Body of pancreas (tissue), 4 donors: ENCODE data around the gene KIF16B. TPM values are rescaled to one million over a fixed set of nuclear protein-coding genes. Genes with fewer than 3 reads are reported as not detected.
A peak's percentile ranks its signal among the peaks of the same experiment; 100 is the strongest.

Experiments
- ATAC-seq: fragments of 150-250 bp; one replicate; pipeline ENCODE4 v1.9.1; 2016
- DNase-seq, 4 donors: peaks; one replicate each; pipeline ENCODE4 v3.0.0-alpha.2; 2019
- H3K27ac ChIP-seq, 4 donors: fragments of 200-600 bp; sonication (generic); 1 replicate in 3 of 4; 2 replicates in 1 of 4; pipeline versions ENCODE4 v1.5.1 to v1.6.1; 2016 to 2019; ENCODE audit warnings: mild to moderate bottlenecking in 1 of 4, mixed read lengths in 1 of 4, moderate library complexity in 1 of 4
- H3K27me3 ChIP-seq, 2 donors: fragments of 200-600 bp; sonication (generic); one replicate each; pipeline ENCODE4 v1.6.0; 2016; ENCODE audit warnings: mild to moderate bottlenecking in 1 of 2
- H3K36me3 ChIP-seq, 2 donors: fragments of 200-600 bp; sonication (generic); replicated peaks in 1 of 2; 2 replicates each; pipeline ENCODE4 v1.5.1; 2016; ENCODE audit warnings: low read depth in 2 of 2; ENCODE audit not compliant: insufficient read depth in 1 of 2
- H3K4me1 ChIP-seq: fragments of 200-600 bp; sonication (generic); one replicate; pipeline ENCODE4 v1.6.0; 2016
- H3K4me3 ChIP-seq, 2 donors: fragments of 200-600 bp; sonication (generic); 1 replicate in 1 of 2; 2 replicates in 1 of 2; pipeline ENCODE4 v1.5.1; 2016 to 2019
- H3K9me3 ChIP-seq, 3 donors: fragments of 200-600 bp; sonication (generic); 1 replicate in 2 of 3; 2 replicates in 1 of 3; pipeline ENCODE4 v1.5.1; 2016
- POLR2A ChIP-seq, 3 donors: fragments of 450-650 bp; IDR thresholded peaks; one replicate each; pipeline ENCODE4 v1.6.1; 2016; ENCODE audit warnings: antibody characterized with exemption in 3 of 3, mild to moderate bottlenecking in 2 of 3
- WGBS, 2 donors: methylation state at CpG; one replicate each; pipeline ENCODE4 v1.1.5; 2017; 5-methylcytosine and 5-hydroxymethylcytosine counted together
- intact Hi-C: fragments of 100-400 bp; cut with DNase I; formaldehyde crosslinking; loops from one replicate; pipeline ENCODE4 v1.15.1; 2023
- total RNA-seq, 2 donors: library from RNA; depleted of rRNA; stranded (reverse); fragments of >200 nt; gene quantifications; one replicate each; pipeline ENCODE4 v1.1.0, GENCODE V29; 2016
- TF ChIP-seq, protein P1 (sequence below), 7 experiments: fragments of 450-650 bp in 4 of 7; fragments of 200-600 bp in 3 of 7; sonication (generic) in 3 of 7; IDR thresholded peaks; one replicate each; pipeline ENCODE4 v1.5.1; 2016 to 2019; ENCODE audit warnings: antibody characterized with exemption in 7 of 7

The KIF16B gene
- total RNA-seq, 2 donors from 2014 or later, result 13.7 to 55.0 TPM

DNA sequence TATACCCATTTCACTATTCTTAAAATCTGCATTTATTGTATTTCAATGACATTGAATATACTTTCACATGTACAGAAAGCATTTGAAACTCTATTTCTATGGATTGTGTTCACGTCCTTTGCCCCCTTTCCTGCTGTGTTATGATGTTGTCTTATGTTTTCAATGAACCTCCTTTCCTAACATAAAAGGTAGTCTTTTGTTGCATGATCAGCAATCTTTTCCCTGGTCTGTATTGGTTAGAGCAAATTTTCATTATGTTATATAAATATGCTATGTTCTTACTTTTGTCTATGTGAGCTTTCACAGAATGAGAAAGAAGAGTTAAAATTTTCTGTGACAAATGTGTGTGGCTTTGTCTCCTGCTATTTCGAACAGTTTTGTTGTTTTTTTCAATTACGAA, 73.1 kb downstream of the KIF16B start:
- no peak for TF ChIP-seq POLR2A (IDR thresholded peaks at IDR 0.05)
- no peaks in the 10 kb centered on the region for H3K4me1 ChIP-seq
- DNase-seq, result no peak
- WGBS, 2 donors, result 78 to 83% methylated on average over 3 of the region's 3 CpGs
- no peak overlapping the region for H3K27ac ChIP-seq
- no peak for ATAC-seq
- H3K9me3 ChIP-seq, result no peaks in the 10 kb centered on the region
- no peaks in the 10 kb centered on the region for H3K36me3 ChIP-seq
- intact Hi-C loops, result no loop called here
- H3K27me3 ChIP-seq, result no peaks in the 10 kb centered on the region
- H3K4me3 ChIP-seq, result no peak overlapping the region

DNA sequence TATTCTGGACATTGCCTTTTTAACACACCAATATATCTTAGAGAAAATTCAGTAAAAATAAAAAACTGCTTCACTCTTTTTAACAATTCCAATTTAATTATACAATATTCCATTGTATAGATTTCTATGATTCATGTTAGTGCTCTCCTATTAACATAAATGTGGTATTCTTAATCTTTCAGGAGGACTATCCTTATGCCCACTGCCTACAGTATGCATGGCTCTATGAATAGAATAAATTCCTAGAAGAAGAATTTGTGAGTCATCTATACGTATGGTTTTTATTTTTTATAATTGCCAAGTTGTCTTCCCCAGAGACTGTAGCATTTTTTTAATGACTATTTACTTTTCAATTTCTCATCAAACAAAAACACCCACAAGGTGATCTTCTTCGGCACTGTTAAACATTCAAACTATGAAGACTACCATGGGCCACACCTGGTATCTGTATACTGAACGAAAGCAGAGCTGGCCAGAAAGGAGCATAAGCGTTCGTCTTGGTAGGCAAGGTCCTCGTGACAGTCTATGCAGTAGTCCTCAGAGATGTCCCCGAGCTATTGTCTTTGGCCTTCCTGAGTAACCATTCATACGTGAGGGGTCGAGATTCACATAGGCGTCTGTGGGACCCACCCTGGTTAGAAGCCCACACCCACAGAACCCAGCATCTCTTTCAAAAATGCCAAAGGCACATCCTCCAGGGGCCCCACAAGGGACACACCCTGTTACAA, 74.6 kb downstream of the KIF16B start:
- ATAC-seq, result no peak
- H3K27ac ChIP-seq, result no peak overlapping the region
- WGBS, 2 donors, result 89 to 92% methylated on average over 10 of the region's 10 CpGs
- DNase-seq, result no peak
- intact Hi-C loops, result no loop called here
- no peaks in the 10 kb centered on the region for H3K36me3 ChIP-seq
- H3K4me1 ChIP-seq, result no peaks in the 10 kb centered on the region
- no peaks in the 10 kb centered on the region for H3K27me3 ChIP-seq
- TF ChIP-seq, protein P1, sequence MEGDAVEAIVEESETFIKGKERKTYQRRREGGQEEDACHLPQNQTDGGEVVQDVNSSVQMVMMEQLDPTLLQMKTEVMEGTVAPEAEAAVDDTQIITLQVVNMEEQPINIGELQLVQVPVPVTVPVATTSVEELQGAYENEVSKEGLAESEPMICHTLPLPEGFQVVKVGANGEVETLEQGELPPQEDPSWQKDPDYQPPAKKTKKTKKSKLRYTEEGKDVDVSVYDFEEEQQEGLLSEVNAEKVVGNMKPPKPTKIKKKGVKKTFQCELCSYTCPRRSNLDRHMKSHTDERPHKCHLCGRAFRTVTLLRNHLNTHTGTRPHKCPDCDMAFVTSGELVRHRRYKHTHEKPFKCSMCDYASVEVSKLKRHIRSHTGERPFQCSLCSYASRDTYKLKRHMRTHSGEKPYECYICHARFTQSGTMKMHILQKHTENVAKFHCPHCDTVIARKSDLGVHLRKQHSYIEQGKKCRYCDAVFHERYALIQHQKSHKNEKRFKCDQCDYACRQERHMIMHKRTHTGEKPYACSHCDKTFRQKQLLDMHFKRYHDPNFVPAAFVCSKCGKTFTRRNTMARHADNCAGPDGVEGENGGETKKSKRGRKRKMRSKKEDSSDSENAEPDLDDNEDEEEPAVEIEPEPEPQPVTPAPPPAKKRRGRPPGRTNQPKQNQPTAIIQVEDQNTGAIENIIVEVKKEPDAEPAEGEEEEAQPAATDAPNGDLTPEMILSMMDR (IDR thresholded peaks at IDR 0.05), result no peak
- no peak for TF ChIP-seq POLR2A (IDR thresholded peaks at IDR 0.05)
- H3K9me3 ChIP-seq, result no peaks in the 10 kb centered on the region
- no peak overlapping the region for H3K4me3 ChIP-seq

DNA sequence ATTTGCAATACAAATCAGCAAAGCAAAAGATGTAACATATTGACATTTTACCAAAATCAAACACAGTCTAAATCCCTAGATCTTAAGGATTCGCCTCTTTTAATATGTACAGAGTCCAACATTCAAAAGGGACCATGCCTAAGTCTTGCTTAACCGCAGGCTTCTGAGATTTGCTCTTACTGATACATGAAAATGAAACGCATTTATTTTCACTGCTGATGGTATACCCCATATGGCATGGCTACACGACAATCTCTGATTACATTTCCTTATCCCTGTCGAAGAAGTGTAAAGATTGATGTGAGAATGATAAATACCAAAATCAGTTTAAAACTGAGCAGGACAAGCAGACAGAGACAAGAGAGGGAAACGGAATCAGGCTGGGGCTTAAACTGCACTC, 75.4 kb downstream of the KIF16B start:
- 88% methylated on average over 6 of the region's 6 CpGs for WGBS, 2 donors
- H3K27ac ChIP-seq, result no peak overlapping the region
- no peaks in the 10 kb centered on the region for H3K9me3 ChIP-seq
- no peaks in the 10 kb centered on the region for H3K36me3 ChIP-seq
- intact Hi-C loops, result no loop called here
- ATAC-seq (no peak), DNase-seq (no peak)
- H3K4me1 ChIP-seq, result no peaks in the 10 kb centered on the region
- TF ChIP-seq, protein P1 (IDR thresholded peaks at IDR 0.05), result no peak
- TF ChIP-seq POLR2A (IDR thresholded peaks at IDR 0.05), result no peak
- H3K27me3 ChIP-seq, result no peaks in the 10 kb centered on the region
- no peak overlapping the region for H3K4me3 ChIP-seq

DNA sequence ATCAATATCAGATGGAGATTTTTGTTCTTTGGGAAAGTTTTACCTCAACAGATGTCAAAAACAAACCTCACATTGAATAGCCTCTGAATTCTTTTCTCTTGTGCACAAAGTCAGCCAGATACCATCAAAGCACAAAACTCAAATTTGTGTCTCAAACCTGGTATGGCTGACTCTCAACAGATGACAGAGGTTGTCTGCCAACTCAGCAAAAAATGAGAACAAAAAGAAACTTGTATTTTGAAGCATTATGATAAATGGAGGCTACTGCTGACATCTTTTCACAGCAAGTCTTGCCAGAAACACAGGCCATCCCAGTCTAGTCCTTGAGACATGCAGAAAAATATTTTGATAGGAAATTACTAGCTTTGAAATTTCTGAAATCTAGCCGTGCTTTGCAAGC, 79.8 kb downstream of the KIF16B start:
- intact Hi-C loops, result no loop called here
- 94 to 100% methylated on average over 1 of the region's 1 CpG for WGBS, 2 donors

DNA sequence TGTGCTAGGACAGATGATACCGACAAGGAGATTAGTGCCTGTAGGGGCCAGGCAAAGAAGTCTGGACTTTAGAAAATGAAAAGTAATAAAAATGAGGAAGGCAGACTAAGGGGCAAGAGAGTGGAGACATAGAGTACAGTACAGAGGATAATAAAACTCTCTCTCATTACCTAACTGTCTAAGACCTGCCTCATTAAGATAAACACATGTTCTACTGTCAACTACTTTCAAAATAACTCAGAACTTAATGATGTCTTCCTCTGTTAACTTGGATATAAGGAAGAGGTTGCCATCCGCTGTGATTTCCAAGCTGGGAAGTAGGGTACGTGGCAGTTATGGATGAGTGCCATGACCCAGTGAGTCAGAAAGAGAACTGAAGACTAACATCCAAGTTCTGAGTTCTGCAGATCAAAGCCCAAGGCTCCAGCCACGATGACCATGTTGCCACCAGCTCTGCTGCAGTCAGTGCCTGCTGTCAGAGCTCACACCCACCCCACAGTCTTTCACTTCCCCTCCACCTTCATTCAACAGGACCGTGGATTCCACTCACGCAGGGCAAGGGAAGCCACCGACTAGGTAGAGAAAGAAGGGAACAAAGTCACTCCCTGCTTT, 81.8 kb downstream of the KIF16B start:
- peak in 1 of 4 donors; percentile 18 for DNase-seq
- 75 to 92% methylated on average over 7 of the region's 7 CpGs for WGBS, 2 donors
- ATAC-seq, result no peak

More for the DNA sequence above, 79.8 kb downstream of the KIF16B start:
- Histone ChIP-seq H3K27ac (no peak overlapping the region), H3K4me3 (no peak overlapping the region), H3K36me3 (no peaks in the 10 kb centered on the region), H3K27me3 (no peaks in the 10 kb centered on the region), H3K9me3 (no peaks in the 10 kb centered on the region), H3K4me1 (no peaks in the 10 kb centered on the region)
- DNase-seq, result no peak
- ATAC-seq, result no peak
- TF ChIP-seq, protein P1 (IDR thresholded peaks at IDR 0.05), result no peak
- TF ChIP-seq POLR2A (IDR thresholded peaks at IDR 0.05), result no peak

More for the DNA sequence above, 81.8 kb downstream of the KIF16B start:
- no peaks in the 10 kb centered on the region for H3K9me3 ChIP-seq
- no peak overlapping the region for H3K4me3 ChIP-seq
- no peak overlapping the region for H3K27ac ChIP-seq
- H3K36me3 ChIP-seq, result no peaks in the 10 kb centered on the region
- no peak for TF ChIP-seq POLR2A (IDR thresholded peaks at IDR 0.05)
- TF ChIP-seq, protein P1 (IDR thresholded peaks at IDR 0.05), result no peak
- intact Hi-C loops, result no loop called here
- no peaks in the 10 kb centered on the region for H3K27me3 ChIP-seq
- no peaks in the 10 kb centered on the region for H3K4me1 ChIP-seq
